Measurements from ENCODE around the gene CNTNAP3. TPM values are rescaled to one million over a fixed set of nuclear protein-coding genes. Genes with fewer than 3 reads are reported as not detected.
"Not testable (repeated sequence)": the region's sequence is repeated elsewhere in the genome, so short reads cannot be mapped to it uniquely, and the experiment has no call there.

CNTNAP3 gene
- total and polyA plus RNA-seq, 2 of the 13 experiments (the other 11 are each of a cell fraction or from before 2014, with no cell fraction given), result 0.84 to 4.8 TPM

DNA sequence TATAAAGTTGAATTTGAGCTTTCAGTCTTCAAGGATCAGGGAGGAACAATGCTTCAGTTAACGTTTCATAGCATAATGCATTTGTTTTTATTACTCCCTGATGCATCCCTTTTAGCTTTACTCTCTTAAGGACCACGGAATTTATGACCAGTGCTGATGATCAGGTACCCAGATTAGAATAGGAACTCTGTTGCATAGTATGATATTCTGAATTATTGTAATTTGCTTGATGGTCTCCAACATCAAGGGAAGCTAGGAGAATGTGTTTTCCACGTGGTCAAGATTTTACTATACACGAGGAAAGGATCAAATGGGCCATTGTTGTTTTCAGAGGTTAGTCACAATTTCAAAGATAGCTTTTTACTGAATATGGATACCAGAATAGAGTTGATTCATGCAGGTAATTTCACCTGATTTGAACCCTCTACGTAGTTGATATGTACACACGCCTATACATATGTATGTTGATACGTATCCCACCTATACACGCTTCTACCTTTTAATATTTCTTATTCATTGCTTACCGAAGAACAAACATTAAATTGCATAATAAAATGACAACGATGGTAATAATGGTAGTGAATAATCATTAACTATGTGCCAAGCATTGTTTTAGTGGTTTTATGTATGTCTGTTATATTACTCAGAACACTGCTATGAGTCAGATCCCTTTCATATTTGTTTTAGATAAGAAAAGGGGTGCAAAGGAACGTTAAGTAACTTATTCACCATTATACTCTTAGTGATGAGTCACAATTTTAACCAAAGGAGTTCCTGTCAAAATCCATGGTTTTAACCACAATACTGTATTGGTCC, 257.6 kb downstream of the CNTNAP3 start (continued):
- TF ChIP-seq, protein P1, sequence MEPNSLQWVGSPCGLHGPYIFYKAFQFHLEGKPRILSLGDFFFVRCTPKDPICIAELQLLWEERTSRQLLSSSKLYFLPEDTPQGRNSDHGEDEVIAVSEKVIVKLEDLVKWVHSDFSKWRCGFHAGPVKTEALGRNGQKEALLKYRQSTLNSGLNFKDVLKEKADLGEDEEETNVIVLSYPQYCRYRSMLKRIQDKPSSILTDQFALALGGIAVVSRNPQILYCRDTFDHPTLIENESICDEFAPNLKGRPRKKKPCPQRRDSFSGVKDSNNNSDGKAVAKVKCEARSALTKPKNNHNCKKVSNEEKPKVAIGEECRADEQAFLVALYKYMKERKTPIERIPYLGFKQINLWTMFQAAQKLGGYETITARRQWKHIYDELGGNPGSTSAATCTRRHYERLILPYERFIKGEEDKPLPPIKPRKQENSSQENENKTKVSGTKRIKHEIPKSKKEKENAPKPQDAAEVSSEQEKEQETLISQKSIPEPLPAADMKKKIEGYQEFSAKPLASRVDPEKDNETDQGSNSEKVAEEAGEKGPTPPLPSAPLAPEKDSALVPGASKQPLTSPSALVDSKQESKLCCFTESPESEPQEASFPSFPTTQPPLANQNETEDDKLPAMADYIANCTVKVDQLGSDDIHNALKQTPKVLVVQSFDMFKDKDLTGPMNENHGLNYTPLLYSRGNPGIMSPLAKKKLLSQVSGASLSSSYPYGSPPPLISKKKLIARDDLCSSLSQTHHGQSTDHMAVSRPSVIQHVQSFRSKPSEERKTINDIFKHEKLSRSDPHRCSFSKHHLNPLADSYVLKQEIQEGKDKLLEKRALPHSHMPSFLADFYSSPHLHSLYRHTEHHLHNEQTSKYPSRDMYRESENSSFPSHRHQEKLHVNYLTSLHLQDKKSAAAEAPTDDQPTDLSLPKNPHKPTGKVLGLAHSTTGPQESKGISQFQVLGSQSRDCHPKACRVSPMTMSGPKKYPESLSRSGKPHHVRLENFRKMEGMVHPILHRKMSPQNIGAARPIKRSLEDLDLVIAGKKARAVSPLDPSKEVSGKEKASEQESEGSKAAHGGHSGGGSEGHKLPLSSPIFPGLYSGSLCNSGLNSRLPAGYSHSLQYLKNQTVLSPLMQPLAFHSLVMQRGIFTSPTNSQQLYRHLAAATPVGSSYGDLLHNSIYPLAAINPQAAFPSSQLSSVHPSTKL (CRISPR knock-in tag; IDR thresholded peaks at IDR 0.05), result peak; percentile 62
- TF ChIP-seq, protein P2, sequence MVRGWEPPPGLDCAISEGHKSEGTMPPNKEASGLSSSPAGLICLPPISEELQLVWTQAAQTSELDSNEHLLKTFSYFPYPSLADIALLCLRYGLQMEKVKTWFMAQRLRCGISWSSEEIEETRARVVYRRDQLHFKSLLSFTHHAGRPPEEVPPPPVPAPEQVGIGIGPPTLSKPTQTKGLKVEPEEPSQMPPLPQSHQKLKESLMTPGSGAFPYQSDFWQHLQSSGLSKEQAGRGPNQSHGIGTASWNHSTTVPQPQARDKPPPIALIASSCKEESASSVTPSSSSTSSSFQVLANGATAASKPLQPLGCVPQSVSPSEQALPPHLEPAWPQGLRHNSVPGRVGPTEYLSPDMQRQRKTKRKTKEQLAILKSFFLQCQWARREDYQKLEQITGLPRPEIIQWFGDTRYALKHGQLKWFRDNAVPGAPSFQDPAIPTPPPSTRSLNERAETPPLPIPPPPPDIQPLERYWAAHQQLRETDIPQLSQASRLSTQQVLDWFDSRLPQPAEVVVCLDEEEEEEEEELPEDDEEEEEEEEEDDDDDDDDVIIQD (CRISPR knock-in tag; IDR thresholded peaks at IDR 0.05; ENCODE audit: low read depth), result peak; percentile 36; the same call in 1 of the 2 replicates

DNA sequence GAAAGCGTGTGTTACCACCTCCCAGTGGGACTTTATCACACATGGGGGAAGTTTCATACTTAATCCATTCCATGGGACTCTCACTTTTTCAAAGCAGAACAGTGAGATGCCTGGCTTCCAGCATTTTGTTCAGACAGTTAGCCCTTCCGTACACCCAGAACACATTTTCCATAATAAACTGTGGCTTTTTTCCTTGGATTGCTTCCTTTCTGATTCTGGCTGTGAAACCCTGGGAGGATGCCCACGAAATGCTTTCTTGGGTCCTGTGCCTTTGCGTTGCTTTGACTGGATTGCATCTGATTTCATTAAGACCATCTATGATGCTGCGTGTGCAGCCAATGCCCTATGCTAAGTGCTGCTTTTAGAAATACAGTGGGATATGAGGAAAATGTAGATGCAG, 259.1 kb downstream of the CNTNAP3 start:
- H3K27me3 ChIP-seq (ENCODE audit: control insufficient read depth in 1 of 2, insufficient read depth in 2 of 2, low read length in 2 of 2); H3K4me3 ChIP-seq (replicated peaks in 1 of 3; ENCODE audit: insufficient read depth in 1 of 3, low read depth in 2 of 3, low read length in 3 of 3); H3K36me3 ChIP-seq (replicated peaks in 1 of 2; ENCODE audit: control insufficient read depth in 1 of 2, insufficient read depth in 2 of 2, low read length in 2 of 2); H3K4me1 ChIP-seq (ENCODE audit: insufficient read depth, low read length); intact Hi-C loops (cut with micrococcal nuclease; ENCODE audit: unreplicated experiment); H3K9ac ChIP-seq (ENCODE audit: insufficient read depth, low read depth, low read length); BruUV-seq (replicated peaks); POLR2A ChIA-PET; H2AFZ ChIP-seq (ENCODE audit: low read length); H4K20me1 ChIP-seq (ENCODE audit: insufficient read depth, low read length); ATAC-seq; H3K9me3 ChIP-seq (ENCODE audit: low read length); DNase-seq (ENCODE audit: low spot score); H3K79me2 ChIP-seq (ENCODE audit: insufficient read depth, low read length); H3K4me2 ChIP-seq (ENCODE audit: low read depth, low read length); CTCF ChIA-PET (ENCODE audit: low intra/inter-chr PET ratio, low total read pairs); H3K27ac ChIP-seq (ENCODE audit: extremely low read length, insufficient read depth, low read length); in situ Hi-C loops (cut with HindIII; ENCODE audit: extremely low pct_ligation_motif_present, low pct_unique_long_range_greater_than_20kb); FAIRE-seq: not testable (repeated sequence)
- WGBS (ENCODE audit: low lambda C conversion rate), result 20% methylated on average over 5 of the region's 5 CpGs

DNA sequence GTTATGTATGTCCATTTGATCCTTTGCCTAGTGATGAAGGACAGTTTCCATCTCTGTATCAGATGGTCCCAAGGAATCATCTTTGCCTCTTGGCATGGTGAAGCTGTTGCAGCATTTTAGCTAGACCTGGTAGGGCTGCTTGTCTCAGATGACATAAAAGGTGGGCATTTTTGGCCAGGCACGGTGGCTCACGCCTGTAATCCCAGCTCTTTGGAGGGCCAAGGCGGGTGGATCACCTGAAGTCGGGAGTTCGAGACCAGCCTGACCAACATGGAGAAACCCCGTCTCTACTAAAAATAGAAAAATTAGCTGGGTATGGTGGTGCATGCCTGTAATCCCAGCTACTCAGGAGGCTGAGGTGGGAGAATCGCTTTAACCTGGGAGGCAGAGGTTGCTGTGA, 259.8 kb downstream of the CNTNAP3 start:
- H3K36me3 ChIP-seq (replicated peaks in 1 of 2; ENCODE audit: control insufficient read depth in 1 of 2, insufficient read depth in 2 of 2, low read length in 2 of 2); FAIRE-seq; H3K4me3 ChIP-seq (replicated peaks in 1 of 3; ENCODE audit: insufficient read depth in 1 of 3, low read depth in 2 of 3, low read length in 3 of 3); DNase-seq (ENCODE audit: low spot score); in situ Hi-C loops (cut with HindIII; ENCODE audit: extremely low pct_ligation_motif_present, low pct_unique_long_range_greater_than_20kb); H3K4me1 ChIP-seq (ENCODE audit: insufficient read depth, low read length); H2AFZ ChIP-seq (ENCODE audit: low read length); H3K27ac ChIP-seq (ENCODE audit: extremely low read length, insufficient read depth, low read length); BruUV-seq (replicated peaks); H3K9me3 ChIP-seq (ENCODE audit: low read length); H3K4me2 ChIP-seq (ENCODE audit: low read depth, low read length); CTCF ChIA-PET (ENCODE audit: low intra/inter-chr PET ratio, low total read pairs); H3K9ac ChIP-seq (ENCODE audit: insufficient read depth, low read depth, low read length); H3K79me2 ChIP-seq (ENCODE audit: insufficient read depth, low read length); H3K27me3 ChIP-seq (ENCODE audit: control insufficient read depth in 1 of 2, insufficient read depth in 2 of 2, low read length in 2 of 2); H4K20me1 ChIP-seq (ENCODE audit: insufficient read depth, low read length); POLR2A ChIA-PET; intact Hi-C loops (cut with micrococcal nuclease; ENCODE audit: unreplicated experiment); ATAC-seq: not testable (repeated sequence)
- WGBS (ENCODE audit: low lambda C conversion rate), result 18% methylated on average over 7 of the region's 7 CpGs
